Smooth muscle cell of the brain vasculature (primary cell): ENCODE measurements around the gene RTBDN.

Experiments used
- DNase-seq: peaks from one replicate; pipeline ENCODE4 v3.0.0-alpha.2; 2012; ENCODE audit warnings: low read depth, low spot score

Gene RTBDN

GRCh38 chr19:12782424-12783290 lies 51.7 kb downstream of the RTBDN start:
- DNase-seq: no peak

GRCh38 chr19:12782174-12782423 lies 52.3 kb downstream of the RTBDN start:
- no peak for DNase-seq

GRCh38 chr19:12779162-12779993 lies 55.0 kb downstream of the RTBDN start:
- no peak for DNase-seq

GRCh38 chr19:12778905-12779161 lies 55.5 kb downstream of the RTBDN start:
- no peak for DNase-seq

GRCh38 chr19:12778017-12778904 lies 56.1 kb downstream of the RTBDN start:
- DNase-seq: no peak

- DNase-seq: no peak
Observed at GRCh38 chr19:12777217-12778016, 57.0 kb downstream of the RTBDN start.
